ENCODE data around the gene RGS9.

The RGS9 gene

DNA sequence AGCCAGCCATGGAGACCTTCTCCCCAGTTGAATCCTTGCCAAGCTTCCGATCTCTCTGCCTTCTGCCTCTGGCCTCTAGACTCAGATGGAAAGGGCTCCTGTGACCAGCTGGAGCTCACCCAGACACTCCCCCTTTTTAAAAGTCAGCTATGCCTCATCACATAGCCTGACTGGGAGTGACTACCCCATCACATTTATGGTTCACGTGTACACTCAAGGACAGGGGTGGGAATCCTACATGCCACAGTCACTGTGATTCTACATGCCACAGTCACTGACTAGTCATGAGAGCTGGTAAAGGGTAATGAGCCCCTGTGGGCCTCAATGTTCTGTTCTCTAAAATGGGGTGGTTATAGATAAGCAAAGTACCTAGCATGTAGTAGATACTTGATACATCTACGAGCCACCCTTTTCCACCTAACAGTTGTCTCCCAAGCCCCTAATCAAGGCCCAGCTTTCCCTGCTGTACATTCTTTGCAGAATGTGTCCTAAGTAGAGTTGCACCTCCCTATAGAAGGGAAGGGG lies 85.1 kb downstream of the RGS9 start:
- DNase-seq = no peak

GRCh38 chr17:65225061-65225460 lies 87.9 kb downstream of the RGS9 start:
- no peak for DNase-seq

DNA sequence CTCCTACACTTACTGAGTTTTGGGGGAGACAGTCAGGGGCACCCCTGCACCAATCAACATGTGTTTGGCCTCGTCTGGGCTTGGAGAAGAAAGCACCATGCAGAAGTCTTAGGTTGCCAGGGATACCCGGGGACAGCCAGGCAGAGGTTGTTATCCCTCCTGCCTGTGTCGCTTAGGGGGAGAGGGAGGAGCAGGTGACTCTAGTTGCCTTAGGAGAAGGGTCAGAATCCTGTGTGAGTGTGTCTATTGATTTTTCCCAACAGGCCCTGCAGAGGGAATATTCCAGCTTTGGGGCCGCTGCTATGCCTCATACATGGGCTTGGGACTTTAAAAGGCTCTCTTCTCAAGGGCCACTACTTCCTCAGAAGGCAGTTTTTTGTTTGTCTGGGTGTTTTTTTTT lies 89.1 kb downstream of the RGS9 start:
- no peak for DNase-seq

DNA sequence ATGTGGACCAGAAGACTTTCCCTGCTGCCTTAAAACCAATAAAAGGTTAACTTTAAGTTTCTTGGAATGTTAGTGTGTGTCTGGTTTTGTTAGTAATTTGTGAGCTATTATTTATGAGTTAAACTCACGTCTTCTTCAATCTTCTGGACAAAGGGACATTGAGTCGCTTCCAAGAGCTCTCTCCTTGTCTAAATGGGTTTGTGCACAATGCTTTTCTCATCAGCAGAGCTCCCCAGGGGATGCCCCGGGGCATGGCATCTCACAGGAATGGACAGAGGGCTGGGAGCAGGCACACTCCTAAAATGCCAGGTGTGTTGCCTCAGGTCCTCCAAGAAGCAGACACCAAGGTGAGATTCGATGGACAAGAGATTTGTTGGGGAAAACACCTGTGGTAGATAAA lies 90.5 kb downstream of the RGS9 start:
- DNase-seq = no peak

- DNase-seq = no peak
These were observed 91.1 kb downstream of the RGS9 start for GRCh38 chr17:65228287-65228686.

- DNase-seq = peak; percentile 12
These were observed 91.8 kb downstream of the RGS9 start for GRCh38 chr17:65228734-65229620.

DNA sequence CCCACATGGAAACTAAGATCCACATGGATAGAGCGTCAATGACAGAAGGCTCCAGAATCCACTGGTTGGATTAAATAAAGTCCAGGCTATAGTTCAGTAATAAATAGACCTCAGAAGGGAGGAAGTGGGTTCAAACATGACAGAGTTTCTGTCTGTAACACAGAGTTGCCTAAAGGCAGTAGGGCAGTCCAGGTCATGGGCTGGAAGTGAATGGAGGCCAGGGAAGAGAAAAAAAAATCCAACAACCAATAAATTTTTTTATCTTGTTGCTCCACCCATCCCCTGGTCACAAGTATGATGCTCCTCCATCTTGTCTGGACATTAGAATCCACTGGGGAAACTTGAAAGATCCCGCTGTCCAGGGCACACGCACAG lies 92.4 kb downstream of the RGS9 start:
- DNase-seq = no peak

GRCh38 chr17:65230040-65230439 lies 92.9 kb downstream of the RGS9 start:
- DNase-seq = no peak

GRCh38 chr17:65231086-65231485 lies 93.9 kb downstream of the RGS9 start:
- DNase-seq = no peak

- DNase-seq = peak; percentile 11
These were observed 94.6 kb downstream of the RGS9 start for GRCh38 chr17:65231662-65232335.

GRCh38 chr17:65235284-65235683 lies 98.1 kb downstream of the RGS9 start:
- no peak for DNase-seq

DNA sequence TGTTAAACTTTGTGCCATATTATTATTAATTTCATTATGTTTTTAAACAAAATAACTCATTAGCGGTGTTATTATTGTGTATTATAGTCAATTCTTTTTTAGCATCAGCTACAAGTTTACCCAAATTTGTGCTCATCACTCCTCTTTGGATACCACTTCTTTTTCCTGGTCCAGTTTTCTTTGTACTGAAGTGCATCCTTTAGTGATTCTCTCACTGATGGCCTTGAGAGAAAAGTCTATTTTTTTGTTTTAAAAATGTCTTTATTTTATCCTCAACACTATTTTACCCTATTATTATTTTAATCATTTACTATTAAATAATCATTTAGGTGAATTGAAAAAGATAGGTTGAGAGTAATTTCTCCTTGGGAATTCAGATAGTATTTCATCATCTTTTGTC lies 99.2 kb downstream of the RGS9 start:
- DNase-seq = no peak

DNA sequence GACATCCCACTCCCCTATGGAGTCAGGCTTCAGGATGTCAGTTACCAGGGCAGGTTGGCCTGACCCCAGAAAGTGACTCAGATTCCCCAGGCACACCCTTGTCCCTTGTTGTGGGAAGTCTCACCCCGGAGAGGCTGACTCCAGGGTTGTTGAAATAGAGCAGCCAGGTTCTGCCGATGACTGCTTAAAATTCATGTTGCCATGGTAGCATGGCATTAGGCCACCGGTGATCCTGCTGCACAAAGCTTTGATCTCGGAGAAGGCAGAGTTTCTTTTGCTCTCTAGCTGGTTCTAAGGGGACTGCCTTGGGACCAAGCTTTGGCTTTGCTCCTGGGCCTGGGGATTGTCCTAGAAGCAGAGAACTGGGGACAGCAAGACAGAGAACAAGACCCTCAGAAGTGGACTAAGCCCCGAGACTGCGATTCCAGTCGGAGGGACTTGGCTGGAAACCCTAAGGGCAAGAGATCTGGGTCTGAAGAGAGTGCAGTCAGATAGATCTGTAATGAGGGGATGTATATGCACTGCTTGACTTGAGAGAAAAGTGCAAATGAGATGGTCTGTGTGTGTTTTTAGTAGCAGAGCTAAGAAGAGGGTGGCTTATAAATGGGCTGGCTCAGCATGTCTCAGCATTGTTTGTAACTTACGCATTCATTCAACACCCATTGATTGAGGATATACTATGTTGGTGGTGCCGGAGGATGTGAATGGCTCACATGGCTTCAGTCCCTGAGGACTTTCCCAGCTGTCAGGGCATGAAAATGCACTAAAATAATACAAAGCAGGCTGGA lies 106.9 kb downstream of the RGS9 start:
- no peak for DNase-seq

DNA sequence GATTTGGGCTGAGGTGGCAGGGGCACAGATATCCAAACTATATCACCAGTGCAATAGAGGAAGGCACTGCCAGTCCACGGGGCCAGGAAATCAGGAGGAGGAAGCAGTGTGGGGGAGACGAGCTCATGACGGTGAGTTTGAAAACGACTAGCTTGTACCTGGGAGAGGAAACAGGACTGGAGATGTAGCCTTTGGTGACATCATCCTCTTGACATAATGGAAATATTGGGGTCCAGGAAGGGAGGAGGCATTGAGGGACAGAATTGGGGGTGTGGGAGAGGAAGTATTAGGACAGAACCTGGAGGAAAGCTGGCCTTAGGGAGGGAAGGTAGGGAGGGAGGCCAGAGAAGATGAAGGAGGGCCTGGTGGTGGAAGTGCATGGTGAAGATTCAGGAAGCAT lies 109.1 kb downstream of the RGS9 start:
- DNase-seq = no peak

- DNase-seq = no peak
These were observed 112.6 kb downstream of the RGS9 start for GRCh38 chr17:65249774-65250173.

- DNase-seq = no peak
These were observed 117.0 kb downstream of the RGS9 start for GRCh38 chr17:65254166-65254565.

DNA sequence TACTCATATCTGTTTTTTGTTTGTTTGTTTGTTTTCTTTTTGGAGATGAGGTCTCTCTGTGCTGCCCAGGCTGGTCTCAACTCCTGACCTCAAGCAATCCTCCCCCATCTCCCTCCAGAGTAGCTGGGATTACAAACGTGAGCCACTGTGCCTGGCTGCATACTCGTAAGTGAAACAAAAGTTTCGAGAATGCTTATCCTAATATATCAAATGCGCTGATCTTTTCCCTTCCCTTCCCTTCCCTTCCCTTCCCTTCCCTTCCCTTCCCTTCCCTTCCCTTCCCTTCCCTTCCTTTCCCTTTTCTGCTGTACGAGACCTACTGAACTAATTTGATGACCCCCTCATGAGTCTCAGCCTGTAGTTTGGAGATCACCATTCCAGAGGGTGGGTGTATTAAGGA lies 122.1 kb downstream of the RGS9 start:
- DNase-seq = no peak

DNA sequence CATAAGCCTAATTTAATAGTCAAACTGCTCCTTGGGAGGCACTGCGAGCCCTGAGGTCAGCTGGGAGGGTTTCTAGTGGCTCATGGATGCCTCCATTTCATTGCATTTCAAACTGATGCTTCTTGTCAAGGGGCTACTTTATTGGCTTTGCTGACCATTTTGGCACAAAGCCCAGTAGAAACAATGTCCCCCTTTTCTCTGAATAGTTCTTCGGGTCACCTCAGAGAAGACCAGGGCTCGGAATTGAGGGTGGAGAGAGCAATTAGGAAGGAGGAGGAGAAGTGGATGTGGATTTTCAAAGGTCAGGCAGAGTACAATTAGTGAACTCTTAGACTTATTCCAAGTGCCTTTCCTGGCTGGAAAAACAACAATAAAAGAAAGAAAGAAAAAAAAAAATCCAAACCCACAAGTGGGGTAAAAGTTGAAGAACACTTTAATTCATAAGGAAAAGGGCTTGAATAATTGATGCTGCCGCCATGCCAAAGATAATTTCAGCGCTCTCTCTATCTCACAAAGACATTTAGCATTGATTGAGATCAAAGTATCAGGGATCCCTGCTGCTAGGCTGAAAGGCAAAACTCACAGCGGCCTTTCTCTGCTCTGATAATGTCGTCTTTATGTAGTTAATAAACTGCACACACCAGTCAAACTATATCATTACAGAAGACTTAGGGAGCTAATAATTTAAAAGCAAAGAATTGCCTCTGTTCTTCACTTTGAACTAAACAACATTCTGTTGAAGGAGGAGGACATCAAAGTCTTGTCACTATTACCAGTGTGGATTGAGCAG lies 122.7 kb downstream of the RGS9 start:
- no peak for DNase-seq

DNA sequence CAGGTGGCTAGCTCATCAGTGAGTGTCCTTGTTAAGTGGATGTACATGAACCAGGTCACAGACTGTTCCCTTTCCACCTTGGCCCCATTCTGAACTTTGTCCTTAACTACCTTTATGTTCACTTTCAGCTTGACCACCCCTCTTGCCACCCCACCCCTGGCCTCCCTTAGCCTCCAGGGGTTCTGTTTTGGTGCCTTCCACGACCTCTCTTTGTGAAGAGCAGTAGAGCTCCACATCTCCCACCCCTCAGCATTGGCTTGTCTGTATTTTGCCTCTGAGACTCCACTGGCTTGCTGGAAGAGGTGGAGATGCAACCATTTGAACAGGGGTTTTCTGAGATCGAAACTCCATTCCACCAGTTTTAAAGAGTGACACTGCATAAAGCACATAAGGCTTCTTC lies 123.5 kb downstream of the RGS9 start:
- no peak for DNase-seq

- DNase-seq = no peak
These were observed 124.0 kb downstream of the RGS9 start for GRCh38 chr17:65261152-65261551.

DNA sequence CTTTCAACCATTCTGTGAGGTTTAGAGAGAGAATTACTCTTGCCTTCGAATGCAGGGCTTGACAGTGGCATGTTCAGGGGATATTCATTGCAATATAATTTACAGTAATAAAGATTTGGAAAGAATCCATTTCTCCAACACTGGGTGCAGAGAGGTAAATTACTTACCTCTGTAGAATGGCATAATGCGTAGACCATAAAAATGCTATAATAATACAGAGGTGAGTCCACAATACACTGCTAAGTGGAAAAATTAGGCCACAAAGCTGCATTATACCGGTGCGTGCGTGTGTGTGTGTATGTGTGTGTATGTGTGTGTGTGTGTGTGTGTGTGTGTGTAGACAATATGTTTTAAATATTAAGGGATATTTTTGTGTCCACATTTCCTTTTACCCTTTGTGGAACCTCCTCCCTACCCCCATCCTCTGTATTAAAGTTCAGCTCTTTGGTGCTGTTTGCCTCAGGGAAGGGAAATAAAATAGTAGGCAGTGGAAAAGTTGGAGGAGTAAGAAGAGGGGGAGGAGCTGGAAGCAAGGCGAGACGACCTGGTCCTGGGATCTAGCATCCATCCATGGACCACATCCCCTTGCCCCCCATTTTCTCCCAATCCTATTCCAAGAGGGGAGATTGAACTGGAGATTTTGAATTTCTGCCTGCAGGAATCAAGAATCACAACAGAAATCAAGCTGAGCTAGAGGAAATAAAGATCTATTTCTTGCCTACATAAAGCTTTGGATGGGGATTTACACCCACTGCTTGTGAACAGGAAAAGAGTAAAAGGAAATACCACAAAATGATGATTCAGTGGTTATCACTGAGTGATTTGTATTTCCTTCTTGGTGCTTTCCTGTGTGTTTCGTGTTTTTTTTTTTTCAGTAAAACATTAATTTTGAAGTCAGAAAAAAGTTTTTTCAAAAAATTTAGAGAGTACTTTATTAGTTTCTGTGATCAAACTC lies 124.8 kb downstream of the RGS9 start:
- DNase-seq = no peak
